Testis (tissue), 2 donors: ENCODE results near the gene CFAP57.

Experiments used
- POLR2A ChIP-seq: fragments of 450-650 bp; IDR thresholded peaks from one replicate; pipeline ENCODE4 v1.6.1; 2017; ENCODE audit warnings: antibody characterized with exemption, mild to moderate bottlenecking, moderate library complexity
- TF ChIP-seq, protein P1 (sequence below), 3 experiments: fragments of 450-650 bp in 2 of 3; fragments of 200-600 bp in 1 of 3; sonication (generic) in 1 of 3; IDR thresholded peaks; one replicate each; pipeline ENCODE4 v1.5.1; 2016 to 2019; ENCODE audit warnings: antibody characterized with exemption in 3 of 3, mild to moderate bottlenecking in 2 of 3, moderate library complexity in 1 of 3

DNA sequence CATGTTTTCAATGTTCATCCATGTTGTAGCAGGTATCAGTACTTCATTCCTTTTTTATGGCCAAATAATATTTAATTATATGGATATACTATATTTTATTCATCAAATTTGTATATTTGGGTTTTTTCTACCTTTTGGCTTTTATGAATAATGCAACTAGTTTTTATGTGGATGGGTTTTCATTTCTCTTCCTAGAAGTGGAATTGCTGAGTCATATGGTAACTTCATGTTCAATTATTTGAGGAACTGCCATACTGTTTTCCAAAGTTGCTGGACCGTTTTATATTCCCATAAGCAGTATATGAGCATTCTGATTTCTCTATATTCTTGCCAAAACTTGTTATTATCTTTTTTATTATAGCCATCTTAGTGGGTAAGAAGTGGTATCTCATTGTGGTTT lies 16.0 kb downstream of the CFAP57 start:
- TF ChIP-seq, protein P1, sequence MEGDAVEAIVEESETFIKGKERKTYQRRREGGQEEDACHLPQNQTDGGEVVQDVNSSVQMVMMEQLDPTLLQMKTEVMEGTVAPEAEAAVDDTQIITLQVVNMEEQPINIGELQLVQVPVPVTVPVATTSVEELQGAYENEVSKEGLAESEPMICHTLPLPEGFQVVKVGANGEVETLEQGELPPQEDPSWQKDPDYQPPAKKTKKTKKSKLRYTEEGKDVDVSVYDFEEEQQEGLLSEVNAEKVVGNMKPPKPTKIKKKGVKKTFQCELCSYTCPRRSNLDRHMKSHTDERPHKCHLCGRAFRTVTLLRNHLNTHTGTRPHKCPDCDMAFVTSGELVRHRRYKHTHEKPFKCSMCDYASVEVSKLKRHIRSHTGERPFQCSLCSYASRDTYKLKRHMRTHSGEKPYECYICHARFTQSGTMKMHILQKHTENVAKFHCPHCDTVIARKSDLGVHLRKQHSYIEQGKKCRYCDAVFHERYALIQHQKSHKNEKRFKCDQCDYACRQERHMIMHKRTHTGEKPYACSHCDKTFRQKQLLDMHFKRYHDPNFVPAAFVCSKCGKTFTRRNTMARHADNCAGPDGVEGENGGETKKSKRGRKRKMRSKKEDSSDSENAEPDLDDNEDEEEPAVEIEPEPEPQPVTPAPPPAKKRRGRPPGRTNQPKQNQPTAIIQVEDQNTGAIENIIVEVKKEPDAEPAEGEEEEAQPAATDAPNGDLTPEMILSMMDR (IDR thresholded peaks at IDR 0.05): no peak
- no peak for TF ChIP-seq POLR2A
